IPS-NIHi7 (cell line): ENCODE measurements around the gene MLLT10.
"Not testable (repeated sequence)": the region's sequence is repeated elsewhere in the genome, so short reads cannot be mapped to it uniquely, and the experiment has no call there.

ENCODE experiments used
- DNase-seq: peaks from one replicate; pipeline ENCODE4 v3.0.0; 2012; ENCODE audit warnings: mixed read lengths; ENCODE audit errors: extremely low spot score

MLLT10 gene

DNA sequence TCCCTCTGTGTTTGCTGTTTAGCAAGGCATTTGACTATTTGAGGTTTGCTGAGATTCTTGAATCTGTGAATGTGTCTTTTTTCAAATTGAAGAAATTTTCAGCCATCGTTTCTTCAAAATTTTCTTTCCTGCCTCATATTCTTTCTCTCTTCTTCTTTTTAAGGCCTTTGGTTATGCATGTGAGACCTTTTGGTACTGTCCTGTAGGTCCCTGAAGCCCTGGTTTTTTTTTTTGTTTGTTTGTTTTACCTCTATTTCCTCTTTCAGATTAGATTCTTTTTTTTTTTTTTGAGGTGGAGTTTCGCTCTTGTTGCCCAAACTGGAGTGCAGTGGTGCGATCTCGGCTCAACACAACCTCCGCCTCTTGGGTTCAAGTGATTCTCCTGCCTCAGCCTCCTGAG, 45.3 kb downstream of the MLLT10 start:
- DNase-seq: no peak

DNA sequence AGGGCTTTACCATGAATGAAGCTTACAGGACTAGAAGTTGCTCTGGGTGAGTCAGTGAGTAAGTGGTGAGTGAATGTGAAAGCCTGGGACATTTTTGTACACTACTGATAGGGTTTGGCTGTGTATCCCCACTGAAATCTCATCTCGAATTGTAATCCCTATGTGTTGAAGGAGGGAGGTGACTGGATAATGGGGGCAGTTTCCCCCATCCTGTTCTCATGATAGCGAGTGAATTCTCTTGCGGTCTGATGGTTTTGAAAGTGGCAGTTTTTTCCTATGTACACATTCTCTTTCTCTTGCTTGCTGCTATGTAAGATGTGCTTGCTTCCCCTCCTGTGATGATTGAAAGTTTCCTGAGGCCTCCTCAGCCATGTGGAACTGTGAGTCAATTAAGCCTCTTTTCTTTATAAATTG, 47.4 kb downstream of the MLLT10 start:
- DNase-seq: not testable (repeated sequence)

DNA sequence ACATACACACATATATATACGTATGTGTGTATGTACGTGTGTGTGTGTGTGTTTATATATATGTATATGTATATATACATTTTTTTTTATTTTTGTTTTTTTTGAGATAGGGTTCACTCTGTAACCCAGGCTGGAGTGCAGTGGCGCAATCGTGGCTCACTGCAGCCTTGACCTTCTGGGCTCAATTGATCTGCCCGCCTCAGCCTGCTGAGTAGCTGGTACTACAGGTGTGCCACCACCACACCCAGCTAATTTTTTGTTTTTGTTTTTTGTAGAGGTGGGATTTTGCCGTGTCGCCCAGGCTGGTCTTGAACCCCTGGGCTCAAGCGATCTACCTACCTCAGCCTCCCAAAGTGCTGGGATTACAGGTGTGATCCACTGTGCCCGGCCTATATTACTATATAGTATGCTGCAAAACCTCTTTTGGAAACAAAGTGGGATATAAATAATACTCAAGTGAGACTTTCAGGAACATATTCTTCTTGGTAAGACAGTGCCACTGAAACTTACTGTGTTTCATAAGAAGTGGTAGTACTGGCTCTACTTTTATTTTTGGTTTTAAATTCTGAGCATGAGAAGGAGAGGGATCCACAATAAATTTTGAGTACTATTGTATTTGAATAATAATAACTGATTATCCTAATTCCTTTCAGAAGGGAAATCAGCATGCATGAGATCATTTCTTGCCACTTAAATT, 51.0 kb downstream of the MLLT10 start:
- no peak for DNase-seq

DNA sequence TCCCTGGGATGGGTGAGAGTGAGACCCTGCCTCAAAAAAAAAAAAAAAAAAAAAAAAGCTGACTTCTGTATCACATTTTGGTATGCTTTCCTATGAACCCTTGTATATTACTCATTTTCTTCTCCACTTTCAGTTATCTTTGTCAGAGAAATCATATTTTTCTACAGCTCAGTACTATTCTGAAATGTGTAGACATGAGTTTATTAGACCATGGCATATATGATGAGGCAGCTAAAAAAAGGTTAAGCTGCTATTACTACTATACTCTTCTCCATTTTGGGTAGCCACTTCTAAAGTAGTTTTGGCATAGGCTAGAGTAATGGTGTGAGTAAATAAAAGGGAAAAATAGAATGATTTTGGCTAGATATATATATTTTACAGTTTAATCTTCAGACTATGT, 53.4 kb downstream of the MLLT10 start:
- DNase-seq: no peak

DNA sequence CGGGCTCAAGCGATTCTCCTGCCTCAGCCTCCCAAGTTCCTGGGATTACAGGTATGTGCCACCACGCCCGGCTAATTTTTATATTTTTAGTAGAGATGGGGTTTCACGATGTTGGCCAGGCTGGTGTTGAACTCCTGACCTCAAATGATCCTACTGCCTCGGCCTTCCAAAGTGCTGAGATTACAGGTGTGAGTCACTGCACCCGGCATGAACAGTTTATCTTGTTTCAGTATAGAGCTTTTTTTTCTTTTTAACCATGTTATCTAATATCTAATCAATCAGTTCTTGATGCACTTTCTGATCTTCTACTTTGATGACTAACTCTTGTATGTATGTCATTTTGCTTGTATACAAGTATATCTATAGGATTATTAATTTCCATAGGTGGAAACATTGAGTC, 54.1 kb downstream of the MLLT10 start:
- not testable (repeated sequence) for DNase-seq

DNA sequence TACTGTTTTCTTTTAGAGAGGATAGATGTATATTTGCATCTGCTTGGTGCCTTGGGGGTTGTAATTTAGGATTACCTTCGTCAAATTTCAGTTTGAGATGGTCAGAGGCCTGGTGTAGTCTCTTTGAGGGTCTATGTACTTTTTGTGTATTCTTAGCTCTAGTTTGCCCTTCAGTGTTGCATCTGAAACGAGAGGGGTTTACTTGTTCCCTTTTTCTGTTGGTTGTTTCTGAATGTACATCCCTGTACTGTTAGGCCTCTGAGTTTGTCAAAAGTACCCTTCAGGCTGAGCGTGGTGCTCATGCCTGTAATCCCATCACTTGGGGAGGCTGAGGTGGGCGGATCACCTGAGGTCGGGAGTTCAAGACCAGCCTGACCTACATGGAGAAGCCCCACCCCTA, 60.0 kb downstream of the MLLT10 start:
- DNase-seq: no peak

DNA sequence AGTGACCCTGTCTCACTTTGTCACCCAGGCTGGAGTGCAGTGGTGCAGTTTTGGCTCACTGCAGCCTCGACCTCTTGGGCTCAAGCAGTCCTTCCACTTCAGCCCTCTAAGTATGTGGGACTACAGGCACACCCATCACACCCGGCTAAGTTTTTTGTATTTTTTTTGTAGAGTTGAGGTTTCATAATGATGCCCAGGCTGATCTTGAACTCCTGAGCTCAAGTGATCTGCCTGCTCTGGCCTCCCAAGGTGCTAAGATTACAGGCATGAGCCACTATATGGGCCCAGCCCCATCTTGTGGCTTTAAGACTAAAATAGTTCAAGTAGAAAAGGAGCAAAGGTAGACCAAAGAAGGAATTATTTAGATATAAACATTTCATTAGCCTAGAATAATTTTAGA, 65.5 kb downstream of the MLLT10 start:
- no peak for DNase-seq

DNA sequence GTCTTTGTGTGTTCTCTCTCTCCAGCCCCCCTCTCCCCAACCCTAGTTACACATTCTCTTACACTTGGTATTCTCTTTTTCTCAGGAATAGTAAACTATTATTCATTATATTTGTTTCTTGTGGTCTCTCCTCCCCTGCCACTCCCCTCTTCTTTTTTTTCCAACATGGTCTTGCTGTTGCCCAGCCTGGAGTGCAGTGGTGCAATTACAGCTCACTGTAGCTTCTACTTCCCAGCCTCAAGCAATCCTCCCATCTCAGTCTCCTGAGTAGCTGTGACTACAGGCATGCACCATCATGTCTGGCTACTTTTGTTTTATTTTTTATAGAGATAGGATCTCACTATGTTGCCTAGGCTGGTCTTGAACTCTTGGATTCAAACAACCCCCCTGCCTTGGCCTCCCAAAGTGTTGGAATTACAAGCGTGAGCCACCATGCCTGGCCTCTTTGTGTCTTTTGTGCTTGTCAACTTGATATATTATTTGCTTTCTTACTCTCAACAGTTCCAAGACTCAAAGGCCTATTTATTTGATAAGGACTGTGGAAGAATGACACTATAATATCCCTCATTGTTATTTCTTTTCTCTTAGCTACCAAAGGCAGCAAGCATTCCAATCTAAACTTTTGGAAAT, 66.9 kb downstream of the MLLT10 start:
- DNase-seq: no peak

DNA sequence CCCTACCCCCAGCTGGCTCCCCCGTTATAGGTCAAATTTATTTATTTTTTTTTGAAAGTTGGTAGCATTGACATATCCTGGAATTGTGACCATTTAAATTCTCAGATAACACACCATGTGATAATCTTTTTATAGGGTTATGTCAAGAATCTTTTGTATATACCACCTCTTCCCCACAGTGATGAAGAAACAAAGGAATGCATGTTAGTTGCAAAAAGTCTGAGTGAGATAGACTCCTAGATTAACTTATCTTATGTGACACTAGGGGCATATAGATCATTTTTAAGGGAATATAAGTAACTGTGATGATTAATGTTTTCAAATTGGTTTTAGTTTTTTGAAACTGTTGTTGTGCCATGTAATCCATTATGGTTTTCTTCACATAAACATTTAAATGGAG, 68.3 kb downstream of the MLLT10 start:
- DNase-seq: no peak

DNA sequence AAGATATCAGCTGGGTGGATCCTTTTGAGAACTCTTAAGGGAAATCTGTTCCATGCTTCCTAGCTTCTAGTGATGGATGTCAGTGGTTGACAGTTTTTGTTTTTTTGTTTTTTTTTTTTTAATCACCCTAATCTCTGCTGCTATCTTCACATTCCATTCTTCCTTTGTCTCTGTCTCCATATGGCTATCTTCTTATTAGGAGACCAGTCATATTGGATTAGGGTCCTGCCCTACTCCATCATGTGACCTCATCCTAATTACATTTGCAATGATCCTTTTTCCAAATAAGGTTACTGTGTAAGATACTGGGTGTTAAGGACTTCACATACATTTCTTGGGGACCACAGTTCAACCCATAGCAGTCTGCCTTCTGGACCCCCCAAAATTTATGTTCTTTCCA, 69.7 kb downstream of the MLLT10 start:
- DNase-seq: no peak

DNA sequence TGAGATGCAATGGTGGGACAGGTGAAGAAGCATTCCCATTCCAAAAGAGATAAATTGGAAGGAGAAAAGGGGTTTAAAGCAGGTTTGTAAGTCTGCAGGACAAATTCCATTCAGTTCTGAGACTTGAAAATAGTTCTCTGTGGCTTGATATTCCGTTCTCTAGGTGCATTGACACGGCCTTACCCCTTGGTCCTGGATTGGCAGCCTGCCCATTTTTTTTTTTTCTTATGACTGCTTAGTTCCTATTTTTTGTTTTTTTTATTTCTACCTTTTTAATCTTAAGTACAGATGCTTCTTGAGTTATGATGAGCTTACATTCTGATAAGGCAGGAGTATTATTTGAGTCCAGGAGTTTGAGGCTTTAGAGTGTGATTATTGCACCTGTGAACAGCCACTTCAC, 70.6 kb downstream of the MLLT10 start:
- no peak for DNase-seq

DNA sequence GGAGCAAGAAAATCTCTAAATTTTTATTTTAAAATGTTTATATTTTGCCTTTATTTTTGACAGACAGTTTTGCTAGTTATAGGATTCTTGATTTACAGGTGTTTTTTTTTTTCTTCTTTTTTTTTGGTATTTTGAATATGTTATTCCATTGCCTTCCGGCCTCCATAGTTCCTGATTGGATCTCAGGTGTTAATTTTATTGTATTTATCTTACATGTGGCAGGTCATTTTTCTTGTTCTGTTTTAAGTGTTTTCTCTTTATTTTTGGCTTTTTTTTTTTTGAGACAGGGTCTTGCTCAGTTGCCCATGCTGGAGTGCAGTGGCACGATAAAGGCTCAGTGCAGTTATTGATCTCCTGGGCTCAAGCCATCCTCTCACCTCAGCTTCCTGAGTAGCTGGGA, 73.9 kb downstream of the MLLT10 start:
- DNase-seq: no peak

DNA sequence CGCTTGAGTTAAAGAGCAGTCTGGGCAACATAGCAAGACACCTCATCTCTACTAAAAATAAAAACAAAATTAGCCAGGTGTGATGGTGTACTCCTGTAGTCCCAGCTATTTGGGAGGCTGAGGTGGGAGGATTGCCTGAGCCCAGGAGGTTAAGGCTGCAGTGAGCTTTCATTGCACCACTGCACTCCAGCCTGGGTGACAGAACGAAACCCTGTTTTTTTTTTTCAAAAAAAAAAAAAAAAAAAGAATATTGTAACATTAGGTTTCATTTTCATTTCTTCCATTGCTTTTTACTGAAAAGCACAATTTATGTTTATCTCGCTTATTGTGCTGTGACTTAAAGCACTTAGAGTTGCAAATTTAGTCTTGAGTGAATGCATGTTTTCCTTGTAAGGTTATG, 80.0 kb downstream of the MLLT10 start:
- no peak for DNase-seq

DNA sequence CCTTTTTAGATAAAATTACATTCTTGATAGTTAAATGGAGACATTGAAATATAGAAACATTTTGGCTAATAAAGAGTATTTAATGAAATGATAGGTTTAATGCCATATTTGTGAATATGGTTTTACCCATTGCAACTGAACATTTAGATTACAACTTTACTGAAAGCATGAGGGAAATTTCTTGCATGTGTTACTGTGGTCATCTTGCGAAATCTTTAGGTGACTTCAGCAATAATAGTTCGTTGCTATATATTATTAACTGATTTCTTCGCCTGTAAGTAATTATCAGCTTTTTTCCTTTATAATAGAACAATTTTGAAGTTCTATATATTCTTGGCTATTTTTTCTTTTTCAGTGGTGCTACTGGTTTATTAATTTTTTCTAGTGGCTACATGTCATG, 83.2 kb downstream of the MLLT10 start:
- no peak for DNase-seq

DNA sequence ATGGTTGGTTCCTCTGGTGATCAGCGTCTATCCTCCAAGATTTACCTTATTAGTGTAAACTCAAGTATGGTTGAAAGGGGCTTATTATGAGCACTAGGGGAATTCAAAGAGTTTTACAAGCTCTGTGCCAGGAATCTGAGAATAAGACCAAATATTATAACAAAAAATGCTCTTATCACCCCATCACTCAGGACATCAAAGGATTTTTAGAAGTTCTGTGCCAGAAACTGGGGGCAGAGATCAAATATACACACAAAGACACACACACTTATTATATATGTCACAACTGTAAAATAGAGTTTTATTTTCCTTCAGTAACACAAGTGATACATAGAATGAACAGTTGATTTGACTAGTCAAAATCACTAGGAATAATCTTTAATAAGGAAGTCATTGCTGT, 89.3 kb downstream of the MLLT10 start:
- DNase-seq: no peak

DNA sequence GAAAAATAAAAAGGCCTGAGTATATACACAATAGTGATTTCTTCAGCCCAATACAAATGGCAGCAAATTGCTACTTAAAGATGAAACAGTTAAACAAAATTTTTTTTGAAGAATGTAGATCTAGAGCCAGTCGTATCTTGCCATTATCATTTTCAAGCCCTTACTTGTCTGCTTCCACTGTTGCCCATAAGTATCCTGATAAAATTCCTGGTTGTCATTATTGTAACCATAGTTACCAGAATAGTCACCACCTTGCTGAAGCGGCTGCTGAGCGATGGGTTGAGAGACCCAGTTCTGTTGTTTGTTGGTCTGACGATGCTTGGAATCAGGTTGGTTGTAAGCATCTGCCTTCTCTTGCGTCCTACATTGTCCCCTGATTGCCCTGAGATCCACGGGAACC, 90.4 kb downstream of the MLLT10 start:
- not testable (repeated sequence) for DNase-seq

DNA sequence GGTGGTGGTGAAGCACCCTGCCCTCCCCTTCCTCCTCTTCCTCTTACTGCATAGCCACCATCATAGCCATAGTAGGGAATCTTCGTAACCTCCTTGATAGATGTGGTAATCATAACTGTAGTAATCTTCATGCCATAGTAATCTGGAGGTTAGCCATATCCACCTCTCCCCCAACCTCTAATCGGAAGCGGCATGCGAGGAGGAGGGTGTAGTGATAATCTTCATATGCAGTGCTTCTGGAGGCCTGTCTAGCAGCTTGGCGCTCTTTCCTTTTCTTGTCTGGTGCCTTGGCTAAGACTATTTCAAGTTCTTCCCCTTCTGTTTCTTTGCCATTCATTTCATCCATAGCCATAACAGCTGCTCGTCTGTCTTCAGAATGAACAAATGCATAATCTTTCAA, 90.9 kb downstream of the MLLT10 start:
- DNase-seq: no peak

DNA sequence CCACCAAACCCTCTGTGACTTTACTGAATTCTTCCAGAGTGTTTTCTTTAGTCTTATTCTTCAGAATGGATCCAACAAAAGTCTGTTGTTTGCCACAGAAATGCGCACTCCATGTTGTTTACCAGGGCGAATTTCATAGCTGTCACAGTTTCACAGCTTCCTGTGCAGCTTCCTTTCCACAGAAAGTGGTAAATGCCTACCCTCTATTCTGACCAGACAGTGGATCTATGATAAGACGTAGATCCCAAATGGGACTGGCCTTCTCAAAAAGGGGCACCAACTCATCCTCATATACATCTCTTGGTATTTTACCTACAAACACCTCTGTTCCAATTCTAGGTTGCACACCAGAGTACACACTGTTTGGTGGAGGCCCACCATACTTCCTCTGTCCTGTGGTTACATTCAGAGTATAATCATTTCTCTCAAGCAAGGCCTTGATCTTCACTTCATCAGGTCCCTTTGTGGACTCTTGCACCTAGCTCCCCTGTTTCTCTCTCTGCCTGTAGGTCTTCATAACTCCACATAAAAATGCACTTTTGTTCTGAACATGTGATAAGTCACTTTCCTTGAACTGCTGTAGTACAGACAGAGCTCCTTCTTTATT, 91.7 kb downstream of the MLLT10 start:
- DNase-seq: no peak

DNA sequence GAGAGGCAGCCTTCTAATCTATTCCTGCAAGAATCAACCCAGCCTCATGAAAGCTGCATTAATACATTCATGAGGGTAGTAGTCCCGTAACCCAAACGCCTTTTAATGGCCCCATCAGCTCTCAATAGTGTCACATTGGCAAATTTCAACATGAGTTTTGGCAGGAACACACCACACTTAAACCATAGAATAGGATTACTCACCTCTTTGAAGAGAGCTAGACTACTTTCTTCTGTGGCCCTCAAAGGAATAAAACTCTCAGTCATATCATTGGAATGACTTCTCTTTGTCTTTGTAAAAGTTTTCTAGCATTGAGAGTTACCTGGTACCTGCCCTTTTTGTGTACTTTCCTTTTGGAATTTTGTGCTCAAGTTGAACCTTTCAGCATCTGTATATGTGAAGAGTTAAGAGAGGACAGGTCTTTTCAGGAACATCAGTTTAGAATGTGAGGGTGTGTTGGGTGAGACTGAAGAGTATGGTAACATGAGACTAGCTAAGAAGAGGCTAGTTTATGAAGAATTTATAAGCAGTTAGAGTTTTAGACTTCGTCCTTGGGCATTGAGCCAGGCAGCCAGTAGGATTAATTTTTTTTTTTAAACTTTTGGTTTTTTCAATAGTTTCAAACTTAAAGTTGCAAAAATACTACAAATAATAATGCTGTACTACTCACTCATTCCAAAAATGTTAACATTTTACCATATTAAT, 92.6 kb downstream of the MLLT10 start:
- no peak for DNase-seq

DNA sequence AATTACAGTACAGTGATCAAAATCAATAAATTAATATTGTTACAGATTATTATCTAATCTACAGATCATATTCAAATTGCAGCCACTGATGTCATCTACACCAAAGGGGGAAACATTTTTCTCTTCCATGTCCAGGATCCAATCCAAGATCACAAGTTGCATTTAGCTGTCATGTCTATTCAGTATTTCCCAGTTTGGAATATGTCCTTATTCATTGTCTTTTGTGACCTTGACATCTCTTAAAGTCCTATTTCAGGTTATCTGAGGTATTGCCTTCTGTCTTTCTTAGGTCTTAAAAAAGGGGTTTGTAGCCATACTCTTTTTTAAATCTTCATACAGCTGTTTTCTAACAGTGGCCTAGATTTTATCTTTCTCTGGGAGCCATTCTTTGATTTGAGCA, 93.3 kb downstream of the MLLT10 start:
- no peak for DNase-seq

DNA sequence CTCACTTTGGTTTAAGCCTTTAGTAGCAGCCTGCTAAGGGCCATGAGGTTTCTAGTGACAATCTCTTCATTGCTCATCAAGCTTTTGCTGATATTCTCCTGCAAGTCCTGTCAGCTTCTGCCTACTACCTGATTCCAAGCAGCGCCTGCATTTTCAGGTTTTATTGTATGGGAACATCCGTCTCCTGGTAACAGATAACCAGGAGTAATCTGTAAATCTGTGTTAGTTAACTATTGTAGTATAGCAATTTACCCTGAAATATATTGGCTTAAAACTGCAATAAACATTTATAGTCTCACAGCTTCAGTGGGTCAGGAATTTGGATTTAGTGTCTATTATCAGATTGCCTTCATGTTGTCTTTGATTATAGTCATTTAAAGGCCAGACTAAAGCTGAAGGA, 94.0 kb downstream of the MLLT10 start:
- DNase-seq: no peak

DNA sequence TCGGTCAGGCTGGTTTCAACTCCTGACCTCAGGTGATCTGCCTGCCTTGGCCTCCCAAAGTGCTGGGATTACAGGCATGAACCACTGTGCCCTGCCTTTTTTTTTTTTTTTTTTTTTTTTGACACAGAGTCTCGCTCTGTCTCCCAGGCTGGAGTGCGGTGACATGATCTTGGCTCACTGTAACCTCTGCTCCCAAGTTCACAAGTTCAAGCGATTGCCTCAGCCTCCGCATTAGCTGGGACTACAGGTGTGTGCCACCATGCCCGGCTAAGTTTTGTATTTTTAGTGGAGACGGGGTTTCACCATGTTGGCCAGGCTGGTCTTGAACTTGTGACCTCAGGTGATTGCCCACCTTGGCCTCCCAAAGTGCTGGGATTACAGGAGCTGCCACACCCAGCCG, 94.6 kb downstream of the MLLT10 start:
- not testable (repeated sequence) for DNase-seq
